ENCODE results near the gene CTTN. TPM values are rescaled to one million over a fixed set of nuclear protein-coding genes. Genes with fewer than 3 reads are reported as not detected.
A peak's percentile ranks its signal among the peaks of the same experiment; 100 is the strongest.

CTTN gene
- total and polyA plus RNA-seq, 2 of the 13 experiments (the other 11 are each of a cell fraction or from before 2014, with no cell fraction given) = 84.4 to 114 TPM

- TF ChIP-seq HOXA9 (CRISPR knock-in tag; IDR thresholded peaks at IDR 0.05; ENCODE audit: borderline replicate concordance) (no peak), PRDM10 (CRISPR knock-in tag; IDR thresholded peaks at IDR 0.05; ENCODE audit: low read depth) (no peak; the same call in 1 of the 2 replicates), THAP11 (CRISPR knock-in tag; IDR thresholded peaks at IDR 0.05) (peak; percentile 74), FOXM1 (CRISPR knock-in tag; IDR thresholded peaks at IDR 0.05) (no peak), SAFB2 (CRISPR knock-in tag; IDR thresholded peaks at IDR 0.05; ENCODE audit: borderline replicate concordance, low read depth) (peak; percentile 7; the same call in 1 of the 2 replicates), MTA3 (CRISPR knock-in tag; IDR thresholded peaks at IDR 0.05) (no peak), PPARG (CRISPR knock-in tag; conservative IDR thresholded peaks at IDR 0.05) (no peak), ZNF382 (CRISPR knock-in tag; IDR thresholded peaks at IDR 0.05; ENCODE audit: borderline replicate concordance) (no peak), SRSF1 (optimal IDR thresholded peaks at IDR 0.05; ENCODE audit: low read depth, low read length) (no peak), NR2F6 (IDR thresholded peaks at IDR 0.05) (no peak), NR2F6 (CRISPR knock-in tag; IDR thresholded peaks at IDR 0.05) (no peak), ZNF580 (CRISPR knock-in tag; IDR thresholded peaks at IDR 0.05; ENCODE audit: borderline replicate concordance, low read depth) (no peak), ZGPAT (CRISPR knock-in tag; IDR thresholded peaks at IDR 0.05) (peak; percentile 69), ZHX1 (CRISPR knock-in tag; IDR thresholded peaks at IDR 0.05; ENCODE audit: low read depth) (0 out of 2 replicates have a peak, but pooled peaks have one; percentile 12), ONECUT2 (CRISPR knock-in tag; IDR thresholded peaks at IDR 0.05) (no peak), MBNL3 (CRISPR knock-in tag; conservative IDR thresholded peaks at IDR 0.05) (no peak), ZMAT5 (CRISPR knock-in tag; IDR thresholded peaks at IDR 0.05; ENCODE audit: borderline replicate concordance, low read depth) (no peak), HNRNPLL (IDR thresholded peaks at IDR 0.05; ENCODE audit: low read depth, low read length, poor library complexity, severe bottlenecking) (peak; percentile 90), ESRRA (CRISPR knock-in tag; IDR thresholded peaks at IDR 0.05; ENCODE audit: low read depth) (no peak), NFYC (CRISPR knock-in tag; IDR thresholded peaks at IDR 0.05) (no peak), SOX5 (CRISPR knock-in tag; IDR thresholded peaks at IDR 0.05; ENCODE audit: borderline replicate concordance) (no peak)
These were observed at the start of gene CTTN (continued) for GRCh38 chr11:70397983-70398833.

All from HepG2 (cell line).